Stimulated activated CD8-positive, alpha-beta memory T cell treated with anti-CD3 and anti-CD28 coated beads, Interleukin-15, amount 100 ng/mL, for 1 hour (primary cell): ENCODE measurements around the gene ZNF611.
"Not testable (repeated sequence)": the region's sequence is repeated elsewhere in the genome, so short reads cannot be mapped to it uniquely, and the experiment has no call there.

Experiments
- DNase-seq: peaks from one replicate; pipeline ENCODE4 v3.0.0-alpha.2; 2020; ENCODE audit warnings: low read depth

The ZNF611 gene

GRCh38 chr19:52734893-52735661 is at the start of gene ZNF611:
TSS of gene ZNF611 (minus strand) at chr19:52735044. CDS start at chr19:52715894, 19,150 bp downstream.
- DNase-seq, result peak; percentile 100

DNA sequence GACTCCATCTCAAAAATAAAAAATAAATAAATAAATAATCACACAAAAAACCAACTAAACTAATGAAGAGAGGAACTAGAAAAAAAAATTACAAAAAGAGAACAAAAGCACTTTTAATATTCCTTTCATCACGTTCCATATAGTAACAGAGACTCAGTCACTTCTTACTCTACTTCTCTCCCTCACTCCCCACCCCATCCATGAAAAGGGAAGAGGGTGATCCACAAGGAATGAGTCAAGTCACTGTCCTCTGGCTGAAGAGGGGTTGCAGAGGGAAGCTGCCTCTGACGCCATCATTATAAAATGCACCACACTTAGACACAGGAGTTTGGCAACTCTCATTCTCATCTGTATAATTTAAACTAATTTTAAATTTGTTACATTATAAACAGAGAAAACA is 48.0 kb upstream of the ZNF611 start:
- DNase-seq, result not testable (repeated sequence)

GRCh38 chr19:52778811-52779210 is 44.0 kb upstream of the ZNF611 start:
- no peak for DNase-seq

GRCh38 chr19:52756447-52756846 is 21.6 kb upstream of the ZNF611 start:
- DNase-seq, result not testable (repeated sequence)

DNA sequence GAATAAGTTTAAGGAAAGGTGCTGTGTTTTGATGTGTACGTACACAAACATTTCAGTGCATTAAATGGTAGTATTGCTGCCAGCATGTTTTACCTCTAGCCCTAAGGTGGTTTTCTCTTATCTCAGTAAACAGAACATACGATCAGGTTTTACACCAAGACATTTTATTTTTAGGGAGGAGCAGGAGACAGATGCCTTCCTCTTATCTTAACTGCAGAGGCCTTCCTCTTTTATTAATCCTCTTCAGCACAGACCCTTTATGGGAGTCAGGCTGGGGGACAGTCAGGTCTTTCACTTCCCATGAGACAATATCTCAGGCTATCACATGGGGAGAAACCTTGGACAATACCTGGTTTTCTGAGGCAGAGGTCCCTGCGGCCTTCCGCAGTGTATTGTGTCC is 14.9 kb upstream of the ZNF611 start:
- DNase-seq, result no peak

DNA sequence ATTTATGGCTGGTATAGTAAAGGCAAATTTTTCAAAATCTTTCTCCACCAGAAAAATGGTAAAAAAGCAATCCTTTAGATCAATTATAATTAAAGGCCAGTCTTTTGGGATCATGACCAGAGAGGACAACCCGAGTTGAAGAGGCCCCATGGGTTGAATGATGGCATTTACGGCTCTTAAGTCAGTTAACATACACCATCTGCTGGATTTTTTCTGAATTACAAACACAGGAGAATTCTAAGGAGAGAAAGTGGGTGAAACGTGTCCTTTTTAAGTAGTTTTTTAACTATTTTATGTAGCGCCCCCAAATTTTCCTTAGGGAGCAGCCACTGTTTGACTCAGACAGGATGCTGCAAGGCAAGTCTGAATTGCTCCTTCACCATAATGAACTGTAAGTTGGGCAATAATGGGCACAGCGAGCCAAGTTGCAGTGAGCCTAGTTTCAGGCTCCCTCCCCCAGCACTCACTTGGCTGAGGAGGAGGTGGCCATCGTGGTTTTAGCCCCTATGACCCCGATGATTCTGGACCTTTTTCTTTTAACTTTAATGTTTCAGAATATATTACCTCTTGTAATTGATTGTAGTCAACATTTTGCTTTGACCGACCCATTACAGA is 13.6 kb upstream of the ZNF611 start:
- no peak for DNase-seq

- not testable (repeated sequence) for DNase-seq
Measured at GRCh38 chr19:52745919-52746318, 11.1 kb upstream of the ZNF611 start.

DNA sequence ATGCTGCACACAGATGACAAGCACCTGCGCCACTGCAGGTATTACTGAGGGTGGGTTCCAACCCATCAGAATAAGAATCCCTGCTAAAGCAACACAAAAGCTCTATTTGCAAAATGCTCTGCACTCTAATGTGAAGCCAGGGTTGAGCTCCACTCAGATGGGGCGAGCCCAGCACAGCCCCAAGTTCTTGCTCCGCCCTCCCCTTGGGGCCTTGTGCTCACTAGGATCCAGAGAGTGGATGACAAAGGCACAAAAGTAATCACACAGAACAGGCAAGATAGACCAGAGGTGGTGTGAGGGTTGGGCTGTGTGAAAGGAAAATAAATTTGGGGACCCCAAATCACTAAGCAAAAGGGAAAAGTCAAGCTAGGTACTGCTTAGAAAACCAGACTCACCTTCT is 8.2 kb upstream of the ZNF611 start:
- DNase-seq, result no peak

DNA sequence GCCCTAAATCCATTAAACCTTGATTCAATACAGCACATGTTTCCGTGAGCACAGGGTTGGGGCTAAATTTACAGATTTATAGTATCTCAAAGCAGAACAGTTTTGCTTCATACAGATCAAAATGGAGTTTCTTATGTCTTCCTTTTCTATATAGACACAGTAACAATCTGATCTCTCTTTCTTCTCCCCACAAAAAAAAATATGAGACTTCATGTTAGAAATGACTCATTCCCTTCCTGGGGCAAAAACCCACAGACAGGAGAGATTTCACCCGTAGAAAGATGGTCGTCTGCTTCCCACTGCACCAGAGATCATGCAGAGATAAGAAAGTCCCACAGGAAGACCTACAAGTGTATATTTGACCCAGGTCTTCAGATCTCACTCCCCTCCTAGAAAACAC is 7.7 kb upstream of the ZNF611 start:
- no peak for DNase-seq

- DNase-seq, result no peak
Measured at GRCh38 chr19:52741951-52742485, 7.2 kb upstream of the ZNF611 start.

GRCh38 chr19:52741371-52741770 is 6.5 kb upstream of the ZNF611 start:
- DNase-seq, result not testable (repeated sequence)

- DNase-seq, result no peak
Measured at GRCh38 chr19:52739576-52739975, 4.7 kb upstream of the ZNF611 start.

DNA sequence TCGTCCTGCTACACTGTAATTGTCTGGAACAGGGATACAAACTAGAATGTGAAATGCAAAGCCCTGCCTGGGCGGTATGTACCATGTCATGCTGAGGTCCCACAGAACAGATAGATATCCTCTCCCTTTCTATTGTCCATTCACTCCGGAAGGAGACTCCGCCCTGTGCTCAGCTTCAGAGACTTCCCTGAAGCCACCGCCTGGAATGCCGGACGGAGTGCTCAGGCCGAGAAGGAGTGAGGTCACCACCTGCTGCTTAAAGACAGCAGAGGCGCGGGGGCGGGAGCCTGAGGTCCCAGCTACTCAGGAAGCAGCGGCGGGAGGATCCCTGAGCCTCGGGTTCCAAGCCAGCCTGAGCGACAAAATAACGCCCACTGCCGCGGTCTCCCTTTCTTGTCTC is 890 bp upstream of the ZNF611 start:
- DNase-seq, result no peak

- DNase-seq, result no peak
Measured at GRCh38 chr19:52734331-52734892, 432 bp downstream of the ZNF611 start.

DNA sequence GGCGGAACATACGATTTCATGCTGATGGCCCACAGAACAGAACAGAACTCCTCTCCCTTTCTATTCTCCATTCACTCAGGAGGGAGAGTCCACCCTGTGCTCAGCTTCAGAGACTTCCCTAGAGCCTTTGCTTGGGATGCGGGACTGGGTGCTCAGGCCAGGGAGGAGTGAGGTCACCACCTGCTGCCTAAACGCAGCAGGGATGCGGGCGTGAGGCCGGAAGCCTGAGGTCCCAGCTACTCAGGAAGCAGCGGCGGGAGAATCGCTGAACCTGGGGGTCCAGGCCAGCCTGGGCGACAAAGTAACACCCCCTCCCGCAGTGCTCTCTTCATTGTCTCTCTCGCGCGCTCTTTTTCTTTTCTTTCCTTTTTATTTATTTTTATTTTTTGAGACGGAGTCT is 8.8 kb downstream of the ZNF611 start:
- not testable (repeated sequence) for DNase-seq

GRCh38 chr19:52725528-52725961 is 9.3 kb downstream of the ZNF611 start:
- DNase-seq, result no peak

GRCh38 chr19:52724701-52725514 is 9.9 kb downstream of the ZNF611 start:
- DNase-seq, result no peak

- not testable (repeated sequence) for DNase-seq
Measured at GRCh38 chr19:52723907-52724598, 10.8 kb downstream of the ZNF611 start.

GRCh38 chr19:52722062-52723003 is 12.5 kb downstream of the ZNF611 start:
- DNase-seq, result no peak

GRCh38 chr19:52720541-52720940 is 14.3 kb downstream of the ZNF611 start:
- DNase-seq, result not testable (repeated sequence)
